ENCODE results near the gene CHID1.

The CHID1 gene

GRCh38 chr11:933142-933851, 22.7 kb upstream of the CHID1 start:
- DNase-seq (ENCODE audit: low read depth) = peak; percentile 53

GRCh38 chr11:932435-932834, 21.8 kb upstream of the CHID1 start:
- no peak for DNase-seq (ENCODE audit: low read depth)

- no peak for DNase-seq (ENCODE audit: low read depth)
These were observed 20.8 kb upstream of the CHID1 start for GRCh38 chr11:931385-931784.

- DNase-seq (ENCODE audit: low read depth) = no peak
These were observed 18.8 kb upstream of the CHID1 start for GRCh38 chr11:929405-929804.

GRCh38 chr11:928786-929185, 18.2 kb upstream of the CHID1 start:
- no peak for DNase-seq (ENCODE audit: low read depth)

GRCh38 chr11:927871-928270, 17.3 kb upstream of the CHID1 start:
- no peak for DNase-seq (ENCODE audit: low read depth)

- peak; percentile 57 for DNase-seq (ENCODE audit: low read depth)
These were observed 15.8 kb upstream of the CHID1 start for GRCh38 chr11:926341-926916.

- DNase-seq (ENCODE audit: low read depth) = peak; percentile 91
These were observed 15.1 kb upstream of the CHID1 start, which contains the start of gene AP2A2 for GRCh38 chr11:925496-926301. Gene AP2A2 (plus strand): TSS chr11:925870. CDS start chr11:926022, 152 bp downstream.

GRCh38 chr11:925158-925495, 14.5 kb upstream of the CHID1 start:
- DNase-seq (ENCODE audit: low read depth) = no peak

GRCh38 chr11:924406-925157, 14.0 kb upstream of the CHID1 start:
- DNase-seq (ENCODE audit: low read depth) = no peak

GRCh38 chr11:923691-924405, 13.2 kb upstream of the CHID1 start:
- DNase-seq (ENCODE audit: low read depth) = peak; percentile 24

GRCh38 chr11:921921-922678, 11.5 kb upstream of the CHID1 start:
- no peak for DNase-seq (ENCODE audit: low read depth)

GRCh38 chr11:917426-917825, 6.8 kb upstream of the CHID1 start:
- DNase-seq (ENCODE audit: low read depth) = no peak

GRCh38 chr11:914747-915501, 4.3 kb upstream of the CHID1 start:
- no peak for DNase-seq (ENCODE audit: low read depth)

- no peak for DNase-seq (ENCODE audit: low read depth)
These were observed 3.6 kb upstream of the CHID1 start for GRCh38 chr11:914204-914603.

- no peak for DNase-seq (ENCODE audit: low read depth)
These were observed 2.4 kb upstream of the CHID1 start for GRCh38 chr11:913043-913442.

- no peak for DNase-seq (ENCODE audit: low read depth)
These were observed 1.7 kb upstream of the CHID1 start for GRCh38 chr11:912266-912665.

- no peak for DNase-seq (ENCODE audit: low read depth)
These were observed 1.2 kb upstream of the CHID1 start for GRCh38 chr11:911890-912219.

GRCh38 chr11:911031-911889, 650 bp upstream of the CHID1 start:
- peak; percentile 43 for DNase-seq (ENCODE audit: low read depth)
